WTC11 (cell line): ENCODE results near the gene WNT2. TPM values are rescaled to one million over a fixed set of nuclear protein-coding genes. Genes with fewer than 3 reads are reported as not detected.

Experiments used
- ATAC-seq: fragments of 200-7000 bp; cut with Tn5 transposase; 2 replicates; pipeline ENCODE4 v1.10.0; 2021; ENCODE audit warnings: mild to moderate bottlenecking, moderate library complexity
- CTCF ChIA-PET: fragments of 300-600 bp; sonication (Branson Sonifier 250); formaldehyde crosslinking; loops from one replicate; lab custom pipeline; 2021; ENCODE audit warnings: antibody characterized with exemption; lab: Charles Lee
- POLR2A ChIA-PET: fragments of 350-600 bp; sonication (Branson Sonifier 250); formaldehyde crosslinking; loops from one replicate; lab custom pipeline; 2021; ENCODE audit warnings: antibody characterized with exemption; lab: Charles Lee
- DNase-seq: peaks from one replicate; pipeline ENCODE4 v3.0.0; 2021; ENCODE audit warnings: low spot score
- H3K27ac Mint-ChIP-seq: 2 replicates; pipeline ENCODE4 v1.8.0; 2021; ENCODE audit warnings: mixed read lengths
- H3K27me3 Mint-ChIP-seq: 2 replicates; pipeline ENCODE4 v1.8.0; 2021; ENCODE audit warnings: low read depth, mild to moderate bottlenecking, moderate library complexity, mixed read lengths
- H3K36me3 Mint-ChIP-seq: 2 replicates; pipeline ENCODE4 v1.8.0; 2021; ENCODE audit warnings: mixed read lengths
- H3K4me1 Mint-ChIP-seq: 2 replicates; pipeline ENCODE4 v1.8.0; 2022; ENCODE audit warnings: mixed read lengths
- H3K4me3 Mint-ChIP-seq: 2 replicates; pipeline ENCODE4 v1.8.0; 2021; ENCODE audit warnings: mild to moderate bottlenecking, moderate library complexity, mixed read lengths
- H3K9me3 Mint-ChIP-seq: 2 replicates; pipeline ENCODE4 v1.8.0; 2021; ENCODE audit warnings: mixed read lengths
- AFF4 ChIP-seq: sonication (generic); formaldehyde crosslinking; IDR thresholded peaks from 2 replicates; pipeline ENCODE4 v1.8.1; 2023; ENCODE audit warnings: mild to moderate bottlenecking, missing genetic modification reagents, borderline replicate concordance
- ATF2 ChIP-seq: sonication (generic); formaldehyde crosslinking; IDR thresholded peaks from 2 replicates; pipeline ENCODE4 v1.8.1; 2022; ENCODE audit warnings: low read depth, missing genetic modification reagents, borderline replicate concordance
- ATF3 ChIP-seq: sonication (generic); formaldehyde crosslinking; conservative IDR thresholded peaks from 2 replicates; pipeline ENCODE4 v1.8.1; 2022; ENCODE audit warnings: mild to moderate bottlenecking, missing genetic modification reagents
- ATF6 ChIP-seq: sonication (generic); formaldehyde crosslinking; IDR thresholded peaks from 2 replicates; pipeline ENCODE4 v1.8.1; 2023; ENCODE audit warnings: mild to moderate bottlenecking, missing genetic modification reagents
- CBFB ChIP-seq: sonication (generic); formaldehyde crosslinking; IDR thresholded peaks from 2 replicates; pipeline ENCODE4 v1.8.1; 2022; ENCODE audit warnings: mild to moderate bottlenecking, low read depth, missing genetic modification reagents
- CREM ChIP-seq: sonication (generic); formaldehyde crosslinking; IDR thresholded peaks from 2 replicates; pipeline ENCODE4 v1.8.1; 2022; ENCODE audit warnings: mild to moderate bottlenecking, missing genetic modification reagents, moderate library complexity
- E2F1 ChIP-seq: sonication (generic); formaldehyde crosslinking; IDR thresholded peaks from 2 replicates; pipeline ENCODE4 v1.8.0; 2022; ENCODE audit warnings: mild to moderate bottlenecking, missing genetic modification reagents
- ELF4 ChIP-seq: sonication (generic); formaldehyde crosslinking; IDR thresholded peaks from 2 replicates; pipeline ENCODE4 v1.8.1; 2022; ENCODE audit warnings: low read depth, mild to moderate bottlenecking, moderate library complexity, missing genetic modification reagents
- IRF2 ChIP-seq: sonication (generic); formaldehyde crosslinking; IDR thresholded peaks from 2 replicates; pipeline ENCODE4 v1.8.0; 2022; ENCODE audit warnings: low read depth, missing genetic modification reagents, borderline replicate concordance
- JAZF1 ChIP-seq: fragments of 250-450 bp; sonication (Bioruptor Pico); IDR thresholded peaks from 2 replicates; pipeline ENCODE4 v1.9.0; 2021; ENCODE audit warnings: moderate library complexity, mild to moderate bottlenecking, inconsistent platforms
- JUN ChIP-seq: sonication (generic); formaldehyde crosslinking; IDR thresholded peaks from 2 replicates; pipeline ENCODE4 v1.8.0; 2023; ENCODE audit warnings: mild to moderate bottlenecking, missing genetic modification reagents
- NFATC4 ChIP-seq: fragments of 250-450 bp; sonication (Bioruptor Pico); IDR thresholded peaks from 2 replicates; pipeline ENCODE4 v1.9.0; 2021; ENCODE audit warnings: mild to moderate bottlenecking
- NR2C2 ChIP-seq: sonication (generic); formaldehyde crosslinking; IDR thresholded peaks from 2 replicates; pipeline ENCODE4 v1.8.0; 2022; ENCODE audit warnings: mild to moderate bottlenecking, missing genetic modification reagents
- NR3C1 ChIP-seq: sonication (generic); formaldehyde crosslinking; conservative IDR thresholded peaks from 2 replicates; pipeline ENCODE4 v1.8.1; 2023; ENCODE audit warnings: low read depth, mild to moderate bottlenecking, missing genetic modification reagents
- PRRX2 ChIP-seq: fragments of 250-450 bp; sonication (Bioruptor Pico); IDR thresholded peaks from 2 replicates; pipeline ENCODE4 v1.8.0; 2021; ENCODE audit warnings: mild to moderate bottlenecking
- RELA ChIP-seq: sonication (generic); formaldehyde crosslinking; IDR thresholded peaks from 2 replicates; pipeline ENCODE4 v1.8.1; 2022; ENCODE audit warnings: missing genetic modification reagents, mild to moderate bottlenecking, borderline replicate concordance
- TP53 ChIP-seq: sonication (generic); formaldehyde crosslinking; IDR thresholded peaks from 2 replicates; pipeline ENCODE4 v1.8.1; 2023; ENCODE audit warnings: mild to moderate bottlenecking, missing genetic modification reagents
- ZBTB21 ChIP-seq: sonication (generic); formaldehyde crosslinking; IDR thresholded peaks from 2 replicates; pipeline ENCODE4 v1.8.1; 2023; ENCODE audit warnings: mild to moderate bottlenecking, missing genetic modification reagents, borderline replicate concordance
- ZNF121 ChIP-seq: sonication (generic); formaldehyde crosslinking; IDR thresholded peaks from 2 replicates; pipeline ENCODE4 v1.8.0; 2023; ENCODE audit warnings: missing genetic modification reagents
- ZNF263 ChIP-seq: sonication (generic); formaldehyde crosslinking; IDR thresholded peaks from 2 replicates; pipeline ENCODE4 v1.8.1; 2022; ENCODE audit warnings: low read depth, mild to moderate bottlenecking, moderate library complexity, missing genetic modification reagents
- ZNF512 ChIP-seq: sonication (generic); formaldehyde crosslinking; IDR thresholded peaks from 2 replicates; pipeline ENCODE4 v1.8.1; 2022; ENCODE audit warnings: missing genetic modification reagents, borderline replicate concordance
- ZNF671 ChIP-seq: fragments of 250-450 bp; sonication (Bioruptor Pico); IDR thresholded peaks from 2 replicates; pipeline ENCODE4 v1.8.0; 2021; ENCODE audit warnings: mild to moderate bottlenecking
- total RNA-seq: library from RNA; stranded (reverse); gene quantifications from 3 replicates; pipeline ENCODE4 v1.2.3, GENCODE V29; 2021

Gene WNT2
- total RNA-seq, 1 experiment from 2014 or later: not detected

GRCh38 chr7:117279203-117279602, 43.7 kb downstream of the WNT2 start (continued):
- TF ChIP-seq CREM (CRISPR knock-in tag) (no peak), ZNF121 (CRISPR knock-in tag) (no peak), NFATC4 (CRISPR knock-in tag) (no peak), AFF4 (no peak)

GRCh38 chr7:117278040-117278439, 44.8 kb downstream of the WNT2 start:
- DNase-seq: no peak
- POLR2A ChIA-PET: no interaction called here
- no peak for ATAC-seq
- Mint-ChIP-seq H3K36me3 (no peaks in the 10 kb centered on the region), H3K4me3 (no peak overlapping the region), H3K9me3 (no peaks in the 10 kb centered on the region), H3K4me1 (no peaks in the 10 kb centered on the region), H3K27ac (no peak overlapping the region), H3K27me3 (no peaks in the 10 kb centered on the region)
- TF ChIP-seq ZNF263 (CRISPR knock-in tag) (no peak), TP53 (CRISPR knock-in tag) (no peak), JUN (CRISPR knock-in tag) (no peak), E2F1 (CRISPR knock-in tag) (no peak), ATF2 (CRISPR knock-in tag) (no peak), PRRX2 (CRISPR knock-in tag) (no peak), ZBTB21 (no peak), NR2C2 (CRISPR knock-in tag) (no peak), NFATC4 (CRISPR knock-in tag) (no peak), CBFB (CRISPR knock-in tag) (no peak), ELF4 (CRISPR knock-in tag) (no peak), ATF3 (CRISPR knock-in tag) (no peak), JAZF1 (CRISPR knock-in tag) (no peak), ZNF512 (CRISPR knock-in tag) (no peak), ZNF671 (no peak), NR3C1 (CRISPR knock-in tag) (no peak), ATF6 (CRISPR knock-in tag) (no peak), RELA (no peak), IRF2 (no peak)
- CTCF ChIA-PET: no interaction called here
